NAMALWA (cell line): ENCODE measurements around the gene SF3A2.
"Not testable (repeated sequence)": the region's sequence is repeated elsewhere in the genome, so short reads cannot be mapped to it uniquely, and the experiment has no call there.

Experiments
- DNase-seq: peaks from one replicate; pipeline ENCODE4 v3.0.0-alpha.2; 2015; ENCODE audit warnings: low spot score

SF3A2 gene, protein sequence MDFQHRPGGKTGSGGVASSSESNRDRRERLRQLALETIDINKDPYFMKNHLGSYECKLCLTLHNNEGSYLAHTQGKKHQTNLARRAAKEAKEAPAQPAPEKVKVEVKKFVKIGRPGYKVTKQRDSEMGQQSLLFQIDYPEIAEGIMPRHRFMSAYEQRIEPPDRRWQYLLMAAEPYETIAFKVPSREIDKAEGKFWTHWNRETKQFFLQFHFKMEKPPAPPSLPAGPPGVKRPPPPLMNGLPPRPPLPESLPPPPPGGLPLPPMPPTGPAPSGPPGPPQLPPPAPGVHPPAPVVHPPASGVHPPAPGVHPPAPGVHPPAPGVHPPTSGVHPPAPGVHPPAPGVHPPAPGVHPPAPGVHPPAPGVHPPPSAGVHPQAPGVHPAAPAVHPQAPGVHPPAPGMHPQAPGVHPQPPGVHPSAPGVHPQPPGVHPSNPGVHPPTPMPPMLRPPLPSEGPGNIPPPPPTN

GRCh38 chr19:2236314-2237050 lies at the start of gene SF3A2, which contains the start of gene PLEKHJ1:
SF3A2 (plus strand) TSS chr19:2236824; CDS start chr19:2243419, 6,595 bp downstream.
PLEKHJ1 (minus strand) TSS chr19:2236329; CDS start chr19:2236248, 81 bp downstream.
- peak; percentile 98 for DNase-seq

DNA sequence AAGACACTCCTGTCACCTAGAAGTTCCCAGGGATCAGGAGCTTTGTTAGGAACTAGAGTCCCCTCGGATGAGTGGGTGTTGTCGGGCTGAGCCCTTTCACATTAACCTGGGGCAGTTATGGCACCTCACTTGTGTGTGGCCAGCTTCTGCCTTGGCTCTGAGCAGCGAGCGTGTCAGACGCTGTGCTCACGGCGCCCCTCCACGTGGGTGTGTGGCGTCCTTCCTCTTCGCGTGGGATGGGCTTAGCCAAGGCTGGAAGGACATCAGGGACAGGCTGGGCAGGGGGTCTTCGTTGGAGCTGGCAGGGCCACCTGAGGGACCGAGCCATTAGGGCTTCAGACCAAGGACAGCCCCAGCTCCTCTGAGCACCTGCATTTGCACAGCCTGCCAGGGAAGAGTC lies 49.5 kb upstream of the SF3A2 start:
- no peak for DNase-seq

- no peak for DNase-seq
Measured at GRCh38 chr19:2188708-2189385, 47.8 kb upstream of the SF3A2 start.

- DNase-seq, result no peak
Measured at GRCh38 chr19:2189880-2190279, 46.7 kb upstream of the SF3A2 start.

DNA sequence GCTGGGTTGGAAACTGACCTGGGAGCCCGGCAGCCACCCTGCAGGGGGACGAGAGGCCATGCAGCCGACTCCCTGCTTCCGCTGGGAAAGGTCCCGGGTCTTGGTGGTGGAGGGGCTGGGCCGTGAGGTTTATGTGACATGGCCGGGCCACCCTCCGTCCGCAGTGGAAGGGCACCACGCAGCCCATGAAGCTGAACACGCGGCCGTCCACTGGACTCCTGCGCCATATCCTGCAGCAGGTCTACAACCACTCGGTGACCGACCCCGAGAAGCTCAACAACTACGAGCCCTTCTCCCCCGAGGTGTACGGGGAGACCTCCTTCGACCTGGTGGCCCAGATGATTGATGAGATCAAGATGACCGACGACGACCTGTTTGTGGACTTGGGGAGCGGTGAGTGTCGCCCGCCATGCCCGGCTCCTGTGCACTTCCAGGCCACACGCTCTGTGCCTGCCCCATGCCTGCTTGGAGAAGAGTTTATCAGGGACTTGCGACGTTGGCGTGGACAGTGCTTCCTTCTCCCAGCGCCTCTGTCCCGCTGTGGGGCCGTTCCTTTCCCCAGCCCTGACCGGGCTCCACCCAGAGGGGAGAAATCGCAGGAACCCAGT lies 45.7 kb upstream of the SF3A2 start:
- DNase-seq, result no peak

- DNase-seq, result no peak
Measured at GRCh38 chr19:2191456-2192310, 44.9 kb upstream of the SF3A2 start.

GRCh38 chr19:2192862-2193261 lies 43.8 kb upstream of the SF3A2 start:
- DNase-seq, result no peak

DNA sequence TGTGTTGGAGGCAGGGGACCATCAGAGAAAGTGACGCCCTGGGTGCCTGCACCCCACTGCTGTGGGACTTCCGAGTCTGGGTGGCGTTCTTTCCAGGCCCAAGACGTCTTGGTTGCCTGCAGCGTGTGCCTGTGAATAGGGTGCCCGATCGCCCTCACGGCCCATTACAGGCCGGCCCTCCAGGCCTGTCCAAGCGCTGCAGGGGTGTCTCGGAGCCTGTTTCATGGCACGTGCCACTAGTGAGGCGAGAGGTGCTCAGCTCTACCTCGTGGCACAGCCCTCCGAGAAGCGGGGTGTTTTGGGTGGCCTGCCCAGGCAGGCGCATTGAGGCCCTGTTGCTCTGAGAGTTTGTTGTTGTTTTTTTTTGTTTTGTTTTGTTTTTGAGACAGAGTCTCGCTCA lies 42.8 kb upstream of the SF3A2 start:
- no peak for DNase-seq

GRCh38 chr19:2194513-2195078 lies 42.0 kb upstream of the SF3A2 start:
- DNase-seq, result no peak

DNA sequence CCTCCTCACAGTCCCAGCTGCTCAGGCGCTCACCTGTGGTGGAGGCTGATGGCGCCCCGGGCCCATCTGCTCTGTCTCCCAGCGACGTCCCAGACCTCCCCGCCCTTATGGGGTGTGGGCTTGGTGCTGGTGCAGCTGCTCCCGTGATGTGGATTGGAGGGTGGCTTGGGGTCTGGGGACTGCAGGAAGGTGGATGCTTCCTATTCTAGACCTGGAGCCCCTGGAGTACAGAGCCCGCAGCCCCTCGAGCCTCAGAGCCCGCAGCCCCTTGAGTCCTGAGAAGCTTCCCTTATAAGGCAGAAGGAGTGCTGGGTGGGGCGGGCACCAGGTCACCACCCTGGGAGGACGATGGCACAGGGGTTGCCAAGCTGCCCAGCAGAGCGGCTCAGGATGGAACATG lies 41.3 kb upstream of the SF3A2 start:
- DNase-seq, result no peak

DNA sequence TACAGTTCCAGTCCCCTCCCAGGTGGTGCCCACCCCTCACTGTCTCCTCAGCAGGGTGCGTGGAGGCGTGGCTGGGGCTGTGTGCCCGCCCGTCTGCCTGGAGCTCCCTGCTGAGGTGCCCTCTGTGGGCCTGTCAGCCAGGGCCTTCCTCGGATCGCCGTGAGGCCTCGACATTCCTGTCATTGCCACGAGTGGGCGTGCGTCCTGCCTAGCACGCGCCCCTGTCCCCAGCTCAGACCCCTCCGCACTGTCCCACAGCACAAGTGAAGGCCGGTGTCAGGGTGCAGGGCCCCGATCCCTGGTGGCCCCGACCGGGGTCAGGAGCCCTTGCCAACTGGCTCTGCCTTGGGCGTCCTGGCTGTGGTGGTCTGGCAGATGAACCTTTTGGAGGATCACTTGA lies 40.7 kb upstream of the SF3A2 start:
- no peak for DNase-seq

DNA sequence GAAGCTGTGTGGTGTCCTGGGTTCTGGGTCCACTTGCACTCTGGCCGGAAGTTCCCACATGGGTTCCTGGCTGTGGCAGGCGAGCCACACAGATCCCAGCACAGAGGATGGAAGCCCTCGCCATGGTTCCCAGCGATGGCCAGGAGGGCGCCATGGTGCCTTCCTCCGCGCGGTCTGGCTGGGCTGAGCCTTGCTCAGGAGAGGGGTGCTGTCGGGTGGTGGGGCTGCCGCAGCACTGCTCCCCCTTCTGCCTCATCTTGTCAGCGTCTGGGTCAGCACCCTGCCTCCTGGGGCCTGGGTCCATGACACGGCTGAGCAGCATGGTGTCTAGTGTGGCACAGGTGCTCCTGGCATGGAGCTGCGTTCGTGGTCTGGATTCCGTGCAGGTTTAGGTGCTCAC lies 39.4 kb upstream of the SF3A2 start:
- no peak for DNase-seq

DNA sequence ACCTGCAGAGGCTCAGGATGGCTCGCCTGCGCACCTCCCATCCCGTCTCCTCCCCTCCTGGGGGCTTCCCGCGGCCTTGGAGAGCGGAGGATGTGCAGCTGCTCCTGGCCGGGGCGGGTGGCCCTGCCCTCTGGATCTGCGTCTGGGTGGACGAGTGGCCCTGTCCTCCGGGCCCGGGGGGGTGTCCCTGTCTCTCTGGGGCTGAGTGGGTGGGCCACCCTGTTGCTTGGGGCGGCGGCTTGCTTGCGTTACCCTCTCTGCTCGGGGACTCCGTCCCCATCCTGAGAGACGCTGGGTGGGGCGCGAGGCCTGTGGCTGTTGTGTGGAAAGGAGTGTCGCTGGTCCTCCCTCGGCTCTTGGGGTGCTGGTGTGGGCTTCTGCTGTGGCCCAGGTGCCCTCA lies 38.3 kb upstream of the SF3A2 start:
- DNase-seq, result no peak

- DNase-seq, result peak; percentile 34
Measured at GRCh38 chr19:2199215-2199614, 37.4 kb upstream of the SF3A2 start.

- no peak for DNase-seq
Measured at GRCh38 chr19:2199861-2200623, 36.6 kb upstream of the SF3A2 start.

- not testable (repeated sequence) for DNase-seq
Measured at GRCh38 chr19:2200624-2201294, 35.9 kb upstream of the SF3A2 start.

GRCh38 chr19:2201473-2202148 lies 35.0 kb upstream of the SF3A2 start:
- DNase-seq, result no peak

DNA sequence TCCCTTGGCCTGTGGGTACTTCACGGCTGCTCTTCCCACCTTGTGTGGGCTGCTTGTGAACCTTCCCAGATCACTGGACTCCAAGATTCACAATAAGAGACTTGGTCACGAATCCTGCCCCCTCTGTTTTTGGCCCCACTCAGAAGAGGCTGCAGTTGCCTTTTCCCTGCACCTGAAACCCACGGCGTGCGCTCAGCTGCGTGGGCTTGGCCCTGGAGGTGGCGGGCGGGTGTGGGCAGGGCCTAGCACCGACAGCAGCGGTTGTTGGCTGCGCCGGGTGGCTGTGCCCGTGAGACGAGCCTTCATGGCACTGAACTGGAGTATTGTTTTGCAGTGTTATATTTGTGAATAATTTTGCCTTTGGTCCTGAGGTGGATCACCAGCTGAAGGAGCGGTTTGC lies 34.3 kb upstream of the SF3A2 start:
- no peak for DNase-seq

- no peak for DNase-seq
Measured at GRCh38 chr19:2207008-2207407, 29.6 kb upstream of the SF3A2 start.
